ENCODE results near the gene PNN. TPM values are rescaled to one million over a fixed set of nuclear protein-coding genes. Genes with fewer than 3 reads are reported as not detected.

PNN gene
- total RNA-seq, result 16.5 and 22.9 TPM in 2 replicates

DNA sequence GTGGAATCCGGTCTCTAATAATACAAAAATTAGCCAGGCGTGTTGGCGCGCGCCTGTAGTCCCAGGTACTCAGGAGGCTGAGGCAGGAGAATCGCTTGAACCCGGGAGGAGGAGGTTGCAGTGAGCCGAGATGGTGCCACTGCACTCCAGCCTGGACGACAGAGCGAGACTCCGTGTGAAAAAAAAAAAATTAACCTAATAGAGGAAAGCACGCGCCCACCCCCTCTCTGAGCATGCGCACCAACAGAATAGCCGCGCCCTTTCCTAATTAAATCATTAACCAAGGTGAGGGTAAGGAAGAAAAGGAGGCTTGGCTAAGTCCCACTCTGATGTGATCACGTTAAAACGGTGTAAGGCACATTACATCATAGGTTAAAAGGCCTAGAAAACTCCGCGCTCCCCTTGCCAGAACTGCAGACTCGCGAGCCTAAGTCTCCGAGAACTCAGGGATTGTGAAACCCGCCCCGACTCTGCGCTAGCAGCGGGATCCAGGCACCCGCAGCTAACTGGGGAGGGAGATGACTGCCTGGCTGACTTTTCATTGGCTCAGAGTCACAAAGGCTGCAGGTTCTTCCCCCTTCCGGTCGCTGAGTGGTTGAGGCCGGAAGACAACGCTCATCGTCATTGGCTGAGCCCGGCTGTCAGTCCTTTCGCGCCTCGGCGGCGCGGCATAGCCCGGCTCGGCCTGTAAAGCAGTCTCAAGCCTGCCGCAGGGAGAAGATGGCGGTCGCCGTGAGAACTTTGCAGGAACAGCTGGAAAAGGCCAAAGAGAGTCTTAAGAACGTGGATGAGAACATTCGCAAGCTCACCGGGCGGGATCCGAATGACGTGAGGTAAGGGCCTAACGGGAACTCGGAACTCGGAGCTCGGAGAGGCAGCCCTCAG lies at the start of gene PNN:
Gene PNN, plus strand, starts transcription at position 695 of the 885 bp plus-strand sequence. Its CDS starts 26 bp downstream, at position 721.

Other genes with a start within 250 kb of the PNN start
- gene SEC23A, start 72.0 kb upstream of the PNN start, total RNA-seq, result 115 and 143 TPM in 2 replicates
- 38.4 and 40.4 TPM in 2 replicates for gene GEMIN2, start 60.9 kb upstream of the PNN start, total RNA-seq
- 21.0 and 24.9 TPM in 2 replicates for gene TRAPPC6B, start 4.9 kb upstream of the PNN start, total RNA-seq
- 10.9 and 12.6 TPM in 2 replicates for gene MIA2, start 58.7 kb downstream of the PNN start, total RNA-seq